22Rv1 (cell line): ENCODE results near the gene PELI1.

Experiments
- H3K27ac ChIP-seq: fragments of 450-650 bp; 2 replicates; pipeline ENCODE4 v1.5.1; 2017
- CTCF ChIP-seq: fragments of 450-650 bp; IDR thresholded peaks from 2 replicates; pipeline ENCODE4 v1.5.1; 2017; ENCODE audit warnings: mild to moderate bottlenecking
- ZFX ChIP-seq: fragments of 450-650 bp; IDR thresholded peaks from 2 replicates; pipeline ENCODE4 v1.6.1; 2017; ENCODE audit warnings: antibody characterized with exemption, borderline replicate concordance

PELI1 gene

DNA sequence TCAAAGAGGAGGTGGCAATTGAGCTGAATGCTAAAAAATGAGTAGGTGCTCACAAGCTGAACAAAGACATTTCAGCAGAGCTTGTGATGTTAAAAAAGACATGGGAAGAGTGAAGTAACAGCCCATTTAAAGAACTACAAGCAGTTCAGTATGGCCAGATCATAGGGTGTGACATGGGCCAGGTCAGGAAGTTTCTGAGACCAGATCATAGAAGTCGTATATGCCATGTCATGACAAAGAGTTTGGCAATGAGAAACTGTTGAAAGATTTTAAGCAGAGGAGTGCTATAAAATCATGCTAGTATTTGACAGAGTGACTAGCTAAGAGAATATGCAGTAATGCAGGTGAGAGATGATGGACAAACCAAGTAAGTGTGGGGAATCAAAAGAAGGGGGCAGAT is 7.3 kb upstream of the PELI1 start:
- no peak for TF ChIP-seq CTCF
- TF ChIP-seq ZFX: no peak

GRCh38 chr2:64145714-64146113 is 1.5 kb upstream of the PELI1 start:
- H3K27ac ChIP-seq: no peak overlapping the region

More for the DNA sequence above, 7.3 kb upstream of the PELI1 start:
- no peak overlapping the region for H3K27ac ChIP-seq

DNA sequence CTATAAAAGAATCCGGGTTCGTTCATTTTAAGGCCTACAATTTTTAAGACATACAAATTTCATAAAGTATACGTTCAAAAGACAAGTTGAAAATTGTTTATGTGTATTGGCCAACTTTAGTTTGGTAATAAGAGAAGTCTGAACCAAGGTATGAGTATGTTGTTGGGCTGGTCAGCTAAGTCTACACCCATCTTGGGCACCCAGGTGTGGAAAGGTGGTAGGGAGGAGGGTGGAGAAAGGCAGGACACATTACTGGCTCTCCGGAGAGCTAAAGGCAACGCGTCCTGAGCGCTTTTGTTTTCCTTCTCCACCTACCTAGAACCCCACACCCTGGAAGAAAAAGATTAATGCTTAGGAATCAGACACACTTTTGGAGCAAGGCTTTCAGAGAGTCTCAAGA is 899 bp upstream of the PELI1 start:
- no peak overlapping the region for H3K27ac ChIP-seq
- TF ChIP-seq CTCF: no peak
- TF ChIP-seq ZFX: no peak

More at GRCh38 chr2:64145714-64146113, 1.5 kb upstream of the PELI1 start:
- TF ChIP-seq CTCF (no peak), ZFX (no peak)

DNA sequence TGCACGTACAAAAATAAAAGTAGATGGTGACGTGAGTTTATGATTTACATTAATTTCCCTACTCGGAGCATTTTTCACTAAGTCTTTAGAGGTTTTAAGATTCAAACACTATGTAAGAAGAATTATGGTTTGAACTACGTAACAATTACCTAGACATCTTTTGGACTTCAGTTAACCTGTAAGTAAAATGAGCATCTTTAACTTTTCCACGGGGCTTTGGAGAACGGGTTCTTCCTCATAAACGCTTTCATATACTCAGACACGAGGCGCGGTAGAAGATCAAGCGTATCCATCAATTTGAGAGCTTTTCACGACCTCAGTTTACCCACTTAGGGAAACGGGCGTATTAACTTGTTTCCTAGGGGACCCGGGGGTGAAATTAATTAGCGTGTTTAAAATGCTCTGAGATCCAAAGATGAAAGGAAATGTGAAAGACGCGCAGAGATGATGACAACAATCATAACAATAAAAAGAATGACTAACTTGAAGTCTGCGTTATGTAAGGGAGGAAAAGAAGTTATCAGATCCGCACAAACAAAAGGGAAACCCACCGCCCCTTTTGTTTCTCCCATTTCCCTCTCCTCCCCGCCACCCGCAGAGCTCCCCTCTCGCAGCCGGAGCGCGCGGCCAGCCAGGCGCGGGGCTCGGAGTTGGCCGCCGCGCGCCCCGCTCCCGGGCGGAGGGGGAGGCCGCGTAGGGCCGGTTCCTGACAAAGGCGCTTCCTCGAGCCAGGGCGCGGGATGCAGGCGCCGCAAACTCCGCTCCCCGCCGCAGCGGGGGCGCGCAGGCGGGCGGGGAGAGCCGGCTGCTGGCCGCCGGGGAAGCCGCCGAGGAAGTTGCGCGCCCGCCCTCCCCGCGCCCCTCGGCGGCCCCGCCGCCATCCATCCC is 807 bp downstream of the PELI1 start:
- no peak for TF ChIP-seq CTCF
- no peak for TF ChIP-seq ZFX
- H3K27ac ChIP-seq: peak overlapping the region; percentile 53

DNA sequence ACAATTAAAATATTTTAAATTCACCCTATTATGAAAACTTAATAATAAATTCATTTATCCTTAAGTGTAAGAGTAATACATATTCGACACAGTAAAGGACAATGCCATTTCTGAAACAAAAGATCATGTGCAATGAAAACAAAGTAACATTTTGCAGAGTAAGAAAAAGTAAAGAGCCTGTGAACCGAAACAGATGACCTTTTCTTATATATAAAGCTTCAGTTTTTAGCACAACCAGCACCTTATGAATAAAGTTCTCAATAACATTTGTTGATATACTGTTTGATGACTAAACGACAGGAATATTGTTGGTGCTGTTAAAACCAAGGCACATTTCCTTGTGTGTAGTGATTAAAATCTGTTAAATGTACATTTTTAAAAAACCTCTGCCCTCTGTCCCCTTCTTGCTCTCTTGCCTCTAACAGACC is 1.5 kb downstream of the PELI1 start:
- TF ChIP-seq CTCF (no peak), ZFX (no peak)
- no peak overlapping the region for H3K27ac ChIP-seq

DNA sequence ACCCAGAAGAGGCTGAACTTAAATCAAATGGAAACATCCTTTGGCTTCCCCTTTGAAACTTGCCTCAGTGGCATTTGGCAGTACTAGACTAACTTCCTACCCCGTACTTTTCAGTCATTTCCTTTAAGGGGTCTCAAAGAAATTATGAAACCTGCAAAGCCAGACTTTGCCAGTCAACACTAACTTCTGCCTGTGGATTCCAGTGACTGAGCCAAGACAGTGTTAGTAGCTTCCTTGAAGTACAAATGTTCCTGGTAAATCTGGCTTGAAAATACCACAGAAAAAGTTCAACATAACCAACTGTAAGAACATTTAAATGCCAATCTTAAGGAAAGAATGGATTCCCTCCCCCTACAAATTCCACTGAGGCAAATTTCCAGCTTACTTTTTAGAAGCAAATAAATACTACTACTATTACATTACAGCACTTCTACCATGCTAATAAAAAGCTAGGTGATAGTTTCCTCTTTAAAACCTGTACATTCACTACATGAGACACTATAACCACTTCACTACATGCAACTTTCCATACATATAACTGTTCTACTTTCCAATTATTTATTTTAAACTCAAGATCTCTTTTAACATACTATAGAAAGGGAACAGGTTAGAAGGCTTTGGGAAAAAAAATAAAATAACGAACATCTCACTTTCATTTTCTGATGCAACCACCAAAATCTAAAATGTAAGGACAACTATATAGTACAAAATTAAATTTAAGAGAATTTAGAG is 2.4 kb downstream of the PELI1 start:
- TF ChIP-seq CTCF: no peak
- TF ChIP-seq ZFX: no peak
- H3K27ac ChIP-seq: no peak overlapping the region
